ENCODE measurements around the gene JHY.

JHY gene

DNA sequence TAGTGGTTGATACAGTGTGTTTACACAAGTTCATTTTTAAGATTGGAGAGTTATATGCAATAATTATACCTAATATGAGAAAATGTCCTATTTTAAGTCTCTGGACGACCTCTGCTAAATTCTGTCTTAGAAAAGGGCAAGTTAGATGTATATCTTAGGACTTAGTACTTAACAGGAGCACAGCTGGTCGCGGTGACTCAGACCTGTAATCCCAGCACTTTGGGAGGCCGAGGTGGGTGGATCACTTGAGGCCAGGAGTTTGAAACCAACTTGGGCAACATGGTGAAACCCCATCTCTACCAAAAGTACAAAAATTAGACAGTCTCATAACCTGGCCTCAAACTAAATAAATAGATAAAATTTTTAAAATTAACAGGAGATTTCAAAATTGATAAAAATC, 71.9 kb downstream of the JHY start:
- DNase-seq: no peak

GRCh38 chr11:122963961-122964360, 81.4 kb downstream of the JHY start:
- DNase-seq: no peak

DNA sequence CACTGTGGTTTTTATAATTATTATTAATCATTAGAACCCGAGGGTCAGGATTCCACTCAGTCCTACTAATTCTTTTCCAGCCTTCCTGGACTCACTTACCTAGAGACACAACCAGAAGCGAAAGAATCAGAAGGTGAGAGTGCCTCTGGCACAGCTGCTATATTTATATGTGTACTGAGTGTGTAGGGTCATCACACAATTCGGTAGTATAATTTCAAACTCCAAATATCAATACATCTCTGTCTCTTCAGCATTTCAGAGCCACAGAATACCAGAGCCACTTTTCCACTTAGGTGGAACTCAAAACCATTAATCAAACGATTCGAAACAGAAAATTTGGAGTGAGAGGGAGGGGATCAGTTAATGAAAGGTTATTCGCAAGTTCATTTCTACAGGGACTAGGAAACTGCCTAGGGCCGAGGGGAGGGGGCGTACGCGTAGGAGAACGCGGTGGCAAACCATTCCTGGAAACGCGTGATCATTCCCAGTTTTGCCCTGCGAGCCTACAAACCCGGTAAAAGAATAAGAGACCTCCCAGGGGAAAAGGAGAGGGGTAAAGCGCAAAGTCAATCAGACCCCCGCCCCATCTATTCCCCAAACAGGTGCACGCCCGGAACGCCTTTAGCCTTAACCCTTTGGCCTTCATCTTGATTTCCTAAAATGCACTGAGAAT, 93.6 kb downstream of the JHY start:
- no peak for DNase-seq

DNA sequence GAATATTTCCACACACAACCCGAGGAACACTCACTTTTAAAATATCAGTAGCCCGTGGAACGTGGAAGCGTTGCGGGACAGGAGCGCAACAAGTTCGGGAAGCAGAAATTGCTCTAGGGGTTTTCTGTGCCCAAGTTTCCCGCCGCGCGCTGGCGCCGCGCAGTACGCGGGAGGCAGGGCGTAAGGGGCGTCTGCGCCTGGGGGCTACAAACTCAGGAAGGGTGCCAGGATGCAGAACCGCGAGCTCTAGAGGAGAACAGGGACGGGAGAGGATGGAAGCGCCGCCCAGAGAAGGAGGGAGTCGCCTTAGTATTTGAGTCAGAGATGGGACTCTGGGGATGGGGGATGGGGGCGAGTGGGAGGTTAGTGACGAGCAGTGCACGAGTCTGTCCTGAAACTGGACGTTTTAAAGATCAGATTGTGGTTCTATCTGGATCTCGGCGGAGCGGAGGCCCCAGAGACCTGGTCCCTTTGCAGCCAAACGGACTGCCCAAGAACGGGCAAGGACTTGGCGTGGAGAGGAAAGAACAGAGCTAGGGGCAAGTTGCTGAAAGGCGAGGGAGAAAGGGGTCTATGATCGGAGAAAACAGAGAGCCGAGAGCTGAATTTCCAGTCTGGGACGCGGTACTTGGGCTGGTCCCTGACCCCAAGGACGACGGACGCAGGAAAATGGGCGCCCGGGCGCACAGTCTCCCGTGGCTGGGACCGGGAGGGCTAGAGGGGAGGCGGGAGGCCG, 94.3 kb downstream of the JHY start:
- DNase-seq: no peak

GRCh38 chr11:122977470-122978298, 95.1 kb downstream of the JHY start:
- no peak for DNase-seq

DNA sequence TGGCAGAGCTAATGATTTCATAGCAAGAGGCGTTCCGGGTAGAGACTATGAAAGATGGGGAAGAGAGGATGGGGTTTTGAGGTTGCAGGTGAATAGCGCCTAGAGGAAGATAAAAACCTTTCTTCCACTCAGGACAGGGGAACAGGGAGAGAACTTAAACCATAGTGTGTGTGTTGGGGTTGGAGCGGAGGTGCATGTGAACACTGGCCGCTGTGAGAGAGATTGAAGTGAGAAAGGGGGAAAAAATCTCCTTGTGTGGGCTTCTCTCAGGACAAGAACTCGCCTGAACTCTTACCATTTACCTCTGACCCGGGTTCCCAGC, 95.7 kb downstream of the JHY start:
- DNase-seq: no peak

DNA sequence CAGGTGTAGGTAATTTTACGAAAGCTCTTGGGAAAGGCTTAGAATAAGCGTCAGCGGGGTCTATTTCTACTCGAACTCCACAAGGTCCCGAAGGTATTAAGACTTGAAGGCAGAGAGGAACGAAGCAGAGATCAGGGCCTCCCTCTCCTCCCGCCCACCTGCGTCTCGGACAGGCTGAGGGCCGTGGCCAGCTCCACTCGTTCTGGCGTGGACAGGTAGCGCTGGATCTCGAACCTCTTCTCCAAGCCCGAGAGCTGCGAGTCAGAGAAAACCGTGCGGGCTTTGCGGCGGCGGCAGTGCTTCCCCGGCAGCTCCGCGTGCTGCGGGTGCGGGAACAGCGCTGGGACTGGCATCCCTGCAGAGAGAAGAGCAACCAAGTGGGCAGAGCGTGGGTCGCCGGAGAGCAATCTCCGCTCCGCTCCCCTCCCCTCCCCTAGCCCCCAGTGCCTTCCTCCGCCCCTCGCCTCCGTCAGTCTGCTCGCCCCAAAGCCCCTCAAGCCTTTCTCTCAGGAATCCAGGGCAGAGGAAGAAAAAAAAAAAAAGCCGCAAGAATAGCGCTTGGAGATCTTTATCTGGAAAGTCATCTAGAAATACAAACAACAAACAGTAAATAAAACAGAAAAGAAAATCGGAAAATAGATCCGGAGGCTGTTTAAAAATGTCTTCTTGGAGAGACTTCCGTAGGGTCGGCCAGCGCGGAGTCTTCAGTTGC, 96.7 kb downstream of the JHY start:
- DNase-seq: no peak

- DNase-seq: no peak
Measured at GRCh38 chr11:122979815-122980595, 97.4 kb downstream of the JHY start.

- DNase-seq: no peak
Measured at GRCh38 chr11:122981388-122982264, 99.1 kb downstream of the JHY start, which contains the start of gene BSX. Gene BSX (minus strand): TSS chr11:122981834. CDS start chr11:122981671, 163 bp downstream.

DNA sequence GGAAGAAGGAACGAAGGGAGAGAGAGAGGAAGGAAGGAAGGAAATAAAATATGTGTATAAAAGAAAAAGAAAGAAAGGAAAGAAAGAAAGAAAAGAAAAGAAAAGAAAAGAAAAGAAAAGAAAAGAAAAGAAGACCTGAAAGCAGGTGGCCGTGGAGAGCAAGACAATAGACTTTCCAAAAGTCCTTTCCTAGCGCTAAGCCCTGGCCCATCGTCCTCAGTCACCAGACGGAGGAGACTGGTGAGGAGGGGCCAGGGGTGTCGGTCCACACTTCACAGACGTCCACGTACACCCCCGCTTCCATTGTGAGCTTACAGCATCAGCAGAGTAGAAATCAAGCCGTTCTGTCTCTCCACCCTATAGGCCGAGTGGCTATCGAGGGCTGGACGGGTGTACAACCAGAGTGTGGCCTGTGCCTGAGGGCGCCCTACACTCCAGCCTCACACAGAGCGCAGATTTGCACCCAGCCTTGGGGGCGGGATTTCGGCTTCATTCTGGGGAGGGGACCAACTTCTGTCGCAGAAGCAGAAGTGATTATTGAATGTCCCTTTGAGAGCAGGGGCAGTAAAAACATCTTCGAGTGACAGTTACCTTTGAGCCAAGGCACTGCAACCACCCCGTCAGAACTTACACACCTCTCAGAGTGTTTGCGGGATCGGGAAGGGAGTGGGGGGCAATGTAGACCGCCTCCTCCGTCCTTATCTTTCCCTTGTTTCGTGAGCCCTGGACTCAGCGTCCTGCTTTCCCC, 101.1 kb downstream of the JHY start:
- no peak for DNase-seq

GRCh38 chr11:122984186-122985011, 101.8 kb downstream of the JHY start:
- DNase-seq: no peak

GRCh38 chr11:122995526-122995925, 113.0 kb downstream of the JHY start:
- no peak for DNase-seq

- no peak for DNase-seq
Measured at GRCh38 chr11:122998727-122999366, 116.3 kb downstream of the JHY start.

- no peak for DNase-seq
Measured at GRCh38 chr11:123000721-123001120, 118.2 kb downstream of the JHY start.

GRCh38 chr11:123006860-123007542, 124.4 kb downstream of the JHY start:
- no peak for DNase-seq

Measured in NCI-H2171 (cell line).